GM12872 (cell line): ENCODE data around the gene NBPF6.

Experiments
- CTCF ChIP-seq: IDR thresholded peaks from 3 replicates; pipeline ENCODE4 v1.5.1; 2011; ENCODE audit warnings: low read depth, mild to moderate bottlenecking, low read length, moderate library complexity; ENCODE audit not compliant: insufficient read depth

NBPF6 gene

GRCh38 chr1:108511764-108512163 lies 61.6 kb downstream of the NBPF6 start:
- TF ChIP-seq CTCF, result no peak

DNA sequence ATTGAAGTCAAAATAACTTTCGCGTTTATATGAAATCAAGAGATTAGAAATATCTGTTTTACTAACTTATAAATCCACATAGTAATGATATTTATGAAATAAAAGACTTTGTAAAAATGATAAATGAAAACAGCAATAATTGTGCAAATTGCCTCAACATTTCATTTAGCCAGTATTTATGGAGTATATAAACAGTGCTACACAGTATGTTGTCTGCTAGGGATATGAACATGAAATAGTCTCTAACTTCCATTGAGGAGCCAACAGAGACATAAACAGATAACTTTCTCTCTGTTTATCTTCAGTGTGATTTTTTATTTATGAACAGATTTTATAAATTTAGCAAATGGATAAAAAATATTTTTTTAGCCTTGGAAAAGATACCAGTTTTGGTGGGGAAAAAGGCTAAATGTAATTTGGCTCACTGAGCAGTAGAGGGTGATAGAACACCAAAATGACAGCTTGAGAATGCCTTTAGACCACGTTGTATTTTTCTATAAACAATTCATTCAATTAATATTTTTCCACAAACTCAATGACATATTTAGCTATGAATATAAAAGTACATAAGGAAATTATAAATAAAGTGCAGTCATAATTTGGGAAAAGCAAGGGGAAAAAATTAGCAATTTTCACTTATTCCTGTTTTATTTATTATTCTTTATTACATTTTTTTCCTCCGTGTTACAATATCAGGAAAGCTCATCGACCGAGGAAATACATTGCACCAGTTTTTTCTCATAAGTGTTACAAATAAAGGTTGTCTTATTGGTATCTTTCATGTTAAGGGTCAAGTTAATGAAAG lies 62.3 kb downstream of the NBPF6 start:
- peak; percentile 68 for TF ChIP-seq CTCF

GRCh38 chr1:108513044-108513415 lies 62.9 kb downstream of the NBPF6 start:
- TF ChIP-seq CTCF, result no peak
